GM12878 (cell line): ENCODE data around the gene NDUFB1. TPM values are rescaled to one million over a fixed set of nuclear protein-coding genes. Genes with fewer than 3 reads are reported as not detected.

Source experiments
- ATAC-seq: fragments of 200-7000 bp; cut with Tn5 transposase; 3 replicates; pipeline ENCODE4 v1.9.1; 2020; ENCODE audit warnings: mild to moderate bottlenecking, moderate library complexity
- BruUV-seq: library from RNA; stranded (reverse); fragments of 400-500 nt; replicated peaks from 2 replicates; lab custom pipeline; 2021; lab: Mats Ljungman, UMichigan
- CTCF ChIA-PET: fragments of 300-600 bp; sonication (Branson Sonifier 250); formaldehyde crosslinking; extraction: SDS; loops from one replicate; lab custom pipeline; 2021; ENCODE audit warnings: inconsistent platforms; lab: Yijun Ruan, JAX
- POLR2A ChIA-PET: fragments of 350-600 bp; formaldehyde crosslinking; extraction: SDS; loops from one replicate; lab custom pipeline; 2021; ENCODE audit warnings: inconsistent platforms; lab: Charles Lee
- RAD21 ChIA-PET: fragments of 300-600 bp; sonication (Branson Sonifier 250); formaldehyde crosslinking; loops from one replicate; lab custom pipeline; 2023; ENCODE audit warnings: antibody characterized with exemption; ENCODE audit not compliant: unreplicated experiment; lab: Charles Lee
- SMC1A ChIA-PET: fragments of 300-600 bp; sonication (Branson Sonifier 250); formaldehyde crosslinking; loops from one replicate; lab custom pipeline; 2023; ENCODE audit not compliant: unreplicated experiment, uncharacterized antibody; lab: Charles Lee
- DNase-seq: peaks from one replicate; pipeline ENCODE4 v3.0.0-alpha.2; 2011; ENCODE audit warnings: low read depth, low spot score
- FAIRE-seq: peaks from 3 replicates; lab custom pipeline; 2011; peaks lifted over from hg19 to GRCh38; lab: Jason Lieb, UNC
- H2AFZ ChIP-seq: 2 replicates; pipeline ENCODE4 v1.6.0; 2011; ENCODE audit warnings: low read depth, low read length, control low read depth; ENCODE audit not compliant: control insufficient read depth
- H3K27ac ChIP-seq: 2 replicates; pipeline ENCODE4 v1.5.1; 2011; ENCODE audit warnings: control low read depth; ENCODE audit not compliant: control insufficient read depth, insufficient read depth
- H3K27me3 ChIP-seq, 2 experiments: replicated peaks in 1 of 2; 2 replicates each; pipeline versions ENCODE4 v1.6.0 to v1.6.1; 2011; ENCODE audit warnings: low read length in 1 of 2; ENCODE audit not compliant: control insufficient read depth in 2 of 2, insufficient read depth in 2 of 2
- H3K36me3 ChIP-seq, 2 experiments: 2 replicates each; pipeline ENCODE4 v1.5.1; 2011; ENCODE audit warnings: low read length in 1 of 2; ENCODE audit not compliant: control insufficient read depth in 2 of 2, insufficient read depth in 2 of 2
- H3K4me1 ChIP-seq: 2 replicates; pipeline ENCODE4 v1.6.1; 2011; ENCODE audit warnings: mild to moderate bottlenecking, low read length, moderate library complexity, mixed read lengths; ENCODE audit not compliant: control insufficient read depth, insufficient read depth
- H3K4me2 ChIP-seq: 2 replicates; pipeline ENCODE4 v1.6.0; 2011; ENCODE audit warnings: control low read depth; ENCODE audit not compliant: control insufficient read depth, insufficient read depth
- H3K4me3 ChIP-seq: fragments of 200-600 bp; sonication (generic); 2 replicates; pipeline ENCODE4 v1.5.1; 2016
- H3K79me2 ChIP-seq: 2 replicates; pipeline ENCODE4 v1.6.0; 2011; ENCODE audit warnings: low read length; ENCODE audit not compliant: control insufficient read depth, insufficient read depth
- H3K9ac ChIP-seq: 2 replicates; pipeline ENCODE4 v1.8.0; 2011; ENCODE audit warnings: low read length, control low read depth, mixed read lengths; ENCODE audit not compliant: control insufficient read depth, insufficient read depth
- H3K9me3 ChIP-seq: replicated peaks from 3 replicates; pipeline ENCODE4 v1.5.1; 2011; ENCODE audit warnings: mild to moderate bottlenecking, low read length; ENCODE audit not compliant: control insufficient read depth, insufficient read depth
- H4K20me1 ChIP-seq: 2 replicates; pipeline ENCODE4 v1.6.0; 2011; ENCODE audit not compliant: control insufficient read depth, insufficient read depth
- BACH1 ChIP-seq: fragments of 450-650 bp; IDR thresholded peaks from 2 replicates; pipeline ENCODE4 v1.6.1; 2017; ENCODE audit warnings: mild to moderate bottlenecking, borderline replicate concordance
- EGR1 ChIP-seq, 2 experiments: IDR thresholded peaks; 1 replicate in 1 of 2; 2 replicates in 1 of 2; pipeline ENCODE4 v1.6.1; 2011 to 2012; ENCODE audit warnings: low read depth in 2 of 2, low read length in 2 of 2, borderline replicate concordance in 1 of 2, mild to moderate bottlenecking in 1 of 2, moderate library complexity in 1 of 2
- HDAC2 ChIP-seq: fragments of 200-600 bp; sonication (generic); IDR thresholded peaks from 2 replicates; pipeline ENCODE4 v1.6.1; 2017
- PAX5 ChIP-seq: IDR thresholded peaks from 2 replicates; pipeline ENCODE4 v1.6.1; 2011; ENCODE audit warnings: low read depth, low read length, borderline replicate concordance
- RAD51 ChIP-seq: fragments of 450-650 bp; IDR thresholded peaks from 2 replicates; pipeline ENCODE4 v1.6.1; 2016; ENCODE audit warnings: moderate library complexity, mild to moderate bottlenecking, inconsistent platforms
- SRF ChIP-seq, 2 experiments: IDR thresholded peaks; 2 replicates each; pipeline ENCODE4 v1.6.1; 2011; ENCODE audit warnings: low read depth in 2 of 2, low read length in 2 of 2, mild to moderate bottlenecking in 1 of 2, moderate library complexity in 1 of 2
- STAT1 ChIP-seq: fragments of 450-650 bp; conservative IDR thresholded peaks from 2 replicates; pipeline ENCODE4 v1.6.1; 2014; ENCODE audit warnings: antibody characterized with exemption, mild to moderate bottlenecking
- WRNIP1 ChIP-seq: IDR thresholded peaks from 2 replicates; pipeline ENCODE4 v1.6.1; 2011; ENCODE audit warnings: low read depth, low read length, improper control_type of control experiment, borderline replicate concordance
- ZSCAN29 ChIP-seq: fragments of 450-650 bp; IDR thresholded peaks from 2 replicates; pipeline ENCODE4 v1.6.1; 2017; ENCODE audit warnings: mild to moderate bottlenecking, moderate library complexity
- WGBS: methylation state at CpG from one replicate; pipeline ENCODE4 v1.1.6; 2016; ENCODE audit warnings: low lambda C conversion rate; ENCODE audit not compliant: insufficient replicate concordance, insufficient coverage; ENCODE audit errors: missing lambda C conversion rate; 5-methylcytosine and 5-hydroxymethylcytosine counted together
- in situ Hi-C: fragments of 300-500 bp; cut with MboI; formaldehyde crosslinking; loops from 9 replicates; pipeline ENCODE4 v1.14.3; 2018; ENCODE audit warnings: mixed read lengths
- intact Hi-C: fragments of 100-400 bp; cut with micrococcal nuclease; formaldehyde crosslinking; loops from one replicate; pipeline ENCODE4 v1.14.2; 2022; ENCODE audit not compliant: unreplicated experiment
- polyA plus RNA-seq, 11 experiments: library from polyadenylated mRNA; depleted of rRNA in 4 of 11; unstranded in 6 of 11; stranded (reverse) in 5 of 11; fragments of >200 nt; fragmentation: Nextera tagmentation in 4 of 11; fragmentation: Illumina TruSeq in 1 of 11; extraction: Ambion mirVana in 4 of 11; extraction: Trizol in 1 of 11; gene quantifications; 1 replicate in 1 of 11; 2 replicates in 10 of 11; pipeline versions ENCODE4 v1.2.1 to v1.2.3, GENCODE V29; 2011 to 2016; ENCODE audit warnings: inconsistent platforms in 2 of 11, missing spikeins in 2 of 11, low read depth in 1 of 11
- total RNA-seq, 4 experiments: library from RNA; depleted of rRNA in 3 of 4; stranded (reverse); fragments of >200 nt in 3 of 4; fragmentation: Illumina TruSeq in 1 of 4; extraction: Trizol in 1 of 4; gene quantifications; 2 replicates each; pipeline versions ENCODE4 v1.2.1 to v1.2.3, GENCODE V29; 2013 to 2021
- TF ChIP-seq, protein P1 (sequence below): IDR thresholded peaks from 2 replicates; pipeline ENCODE4 v1.6.1; 2012; ENCODE audit warnings: improper control_type of control experiment, low read depth, low read length; ENCODE audit not compliant: insufficient replicate concordance

NDUFB1 gene
- total and polyA plus RNA-seq, 10 of the 15 experiments (the other 5 are each of a cell fraction or from before 2014, with no cell fraction given) = 132 to 919 (median 561) TPM

DNA sequence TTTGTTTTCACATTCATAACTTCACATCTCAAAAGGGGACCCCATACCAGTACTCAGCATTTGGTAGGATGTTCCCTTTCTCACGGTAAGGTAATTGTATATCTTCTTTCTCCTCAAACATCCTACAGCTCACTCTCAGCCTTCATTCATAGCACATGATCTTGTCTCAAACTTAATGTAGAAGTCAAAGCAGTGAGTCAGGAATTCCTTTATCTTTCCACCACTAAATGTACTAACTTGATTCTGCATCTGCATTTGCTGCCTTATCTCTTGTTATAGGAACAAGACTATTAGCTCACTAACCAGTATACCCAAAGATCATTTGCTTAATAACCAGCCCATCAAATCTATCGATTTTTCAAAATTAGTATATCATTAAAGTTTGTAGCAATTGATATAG is 23.2 kb upstream of the NDUFB1 start:
- no peak for ATAC-seq
- TF ChIP-seq ZSCAN29 (no peak), HDAC2 (no peak), EGR1 (IDR thresholded peaks at IDR 0.05; ENCODE audit: borderline replicate concordance in 1 of 2, low read depth in 2 of 2, low read length in 2 of 2) (no peak), BACH1 (no peak), STAT1 (no peak), WRNIP1 (no peak), PAX5 (no peak), RAD51 (no peak), SRF (IDR thresholded peaks at IDR 0.05; ENCODE audit: low read depth in 2 of 2, low read length in 2 of 2) (no peak)
- TF ChIP-seq, protein P1, sequence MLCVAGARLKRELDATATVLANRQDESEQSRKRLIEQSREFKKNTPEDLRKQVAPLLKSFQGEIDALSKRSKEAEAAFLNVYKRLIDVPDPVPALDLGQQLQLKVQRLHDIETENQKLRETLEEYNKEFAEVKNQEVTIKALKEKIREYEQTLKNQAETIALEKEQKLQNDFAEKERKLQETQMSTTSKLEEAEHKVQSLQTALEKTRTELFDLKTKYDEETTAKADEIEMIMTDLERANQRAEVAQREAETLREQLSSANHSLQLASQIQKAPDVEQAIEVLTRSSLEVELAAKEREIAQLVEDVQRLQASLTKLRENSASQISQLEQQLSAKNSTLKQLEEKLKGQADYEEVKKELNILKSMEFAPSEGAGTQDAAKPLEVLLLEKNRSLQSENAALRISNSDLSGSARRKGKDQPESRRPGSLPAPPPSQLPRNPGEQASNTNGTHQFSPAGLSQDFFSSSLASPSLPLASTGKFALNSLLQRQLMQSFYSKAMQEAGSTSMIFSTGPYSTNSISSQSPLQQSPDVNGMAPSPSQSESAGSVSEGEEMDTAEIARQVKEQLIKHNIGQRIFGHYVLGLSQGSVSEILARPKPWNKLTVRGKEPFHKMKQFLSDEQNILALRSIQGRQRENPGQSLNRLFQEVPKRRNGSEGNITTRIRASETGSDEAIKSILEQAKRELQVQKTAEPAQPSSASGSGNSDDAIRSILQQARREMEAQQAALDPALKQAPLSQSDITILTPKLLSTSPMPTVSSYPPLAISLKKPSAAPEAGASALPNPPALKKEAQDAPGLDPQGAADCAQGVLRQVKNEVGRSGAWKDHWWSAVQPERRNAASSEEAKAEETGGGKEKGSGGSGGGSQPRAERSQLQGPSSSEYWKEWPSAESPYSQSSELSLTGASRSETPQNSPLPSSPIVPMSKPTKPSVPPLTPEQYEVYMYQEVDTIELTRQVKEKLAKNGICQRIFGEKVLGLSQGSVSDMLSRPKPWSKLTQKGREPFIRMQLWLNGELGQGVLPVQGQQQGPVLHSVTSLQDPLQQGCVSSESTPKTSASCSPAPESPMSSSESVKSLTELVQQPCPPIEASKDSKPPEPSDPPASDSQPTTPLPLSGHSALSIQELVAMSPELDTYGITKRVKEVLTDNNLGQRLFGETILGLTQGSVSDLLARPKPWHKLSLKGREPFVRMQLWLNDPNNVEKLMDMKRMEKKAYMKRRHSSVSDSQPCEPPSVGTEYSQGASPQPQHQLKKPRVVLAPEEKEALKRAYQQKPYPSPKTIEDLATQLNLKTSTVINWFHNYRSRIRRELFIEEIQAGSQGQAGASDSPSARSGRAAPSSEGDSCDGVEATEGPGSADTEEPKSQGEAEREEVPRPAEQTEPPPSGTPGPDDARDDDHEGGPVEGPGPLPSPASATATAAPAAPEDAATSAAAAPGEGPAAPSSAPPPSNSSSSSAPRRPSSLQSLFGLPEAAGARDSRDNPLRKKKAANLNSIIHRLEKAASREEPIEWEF = no peak
- DNase-seq = no peak
- intact Hi-C loops (no loop called here), in situ Hi-C loops (loop anchor here (25.0 kb wide), 1 partner anchor 543 kb away; no protein-coding TSS in a partner anchor)
- 98% methylated on average over 2 of the region's 2 CpGs for WGBS
- Histone ChIP-seq H2AFZ (no peak overlapping the region), H3K27ac (no peak overlapping the region), H3K9ac (no peak overlapping the region), H3K9me3 (no peaks in the 10 kb centered on the region), H3K4me2 (no peak overlapping the region), H3K27me3 (no peaks in the 10 kb centered on the region), H3K79me2 (no peaks in the 10 kb centered on the region), H3K4me3 (no peak overlapping the region), H4K20me1 (no peaks in the 10 kb centered on the region), H3K36me3 (peaks cover 2 to 21% of the 10 kb centered on the region in 2 experiments), H3K4me1 (no peaks in the 10 kb centered on the region)
- BruUV-seq = no TSS peak
- SMC1A ChIA-PET = interaction anchor here (0.9 to 2.2 kb wide), 4 partner anchors 8 to 212 kb away, joined by 3 to 10 read pairs (median 4); no protein-coding TSS in a partner anchor
- FAIRE-seq = no peak
- POLR2A ChIA-PET = no interaction called here
- CTCF ChIA-PET = interaction anchor here (0.8 to 1.6 kb wide), 3 partner anchors 9 to 208 kb away, joined by 3 to 10 read pairs (median 3); no protein-coding TSS in a partner anchor
- RAD21 ChIA-PET = interaction anchor here (0.6 kb wide), 1 partner anchor 9 kb away, joined by 3 read pairs; no protein-coding TSS in a partner anchor
